HG03095 (cell line): ENCODE data around the gene HES7.
"Not testable (repeated sequence)": the region's sequence is repeated elsewhere in the genome, so short reads cannot be mapped to it uniquely, and the experiment has no call there.

Source experiments
- ATAC-seq: cut with Tn5 transposase; IDR thresholded peaks from one replicate; pipeline ENCODE4 v1.9.1; 2021; ENCODE audit warnings: moderate library complexity; ENCODE audit not compliant: unreplicated experiment

Gene HES7

GRCh38 chr17:8105957-8106398 lies 17.9 kb downstream of the HES7 start:
- ATAC-seq: no peak

GRCh38 chr17:8104911-8105310 lies 19.0 kb downstream of the HES7 start:
- ATAC-seq: no peak

- no peak for ATAC-seq
Observed at GRCh38 chr17:8103549-8103948, 20.4 kb downstream of the HES7 start.

DNA sequence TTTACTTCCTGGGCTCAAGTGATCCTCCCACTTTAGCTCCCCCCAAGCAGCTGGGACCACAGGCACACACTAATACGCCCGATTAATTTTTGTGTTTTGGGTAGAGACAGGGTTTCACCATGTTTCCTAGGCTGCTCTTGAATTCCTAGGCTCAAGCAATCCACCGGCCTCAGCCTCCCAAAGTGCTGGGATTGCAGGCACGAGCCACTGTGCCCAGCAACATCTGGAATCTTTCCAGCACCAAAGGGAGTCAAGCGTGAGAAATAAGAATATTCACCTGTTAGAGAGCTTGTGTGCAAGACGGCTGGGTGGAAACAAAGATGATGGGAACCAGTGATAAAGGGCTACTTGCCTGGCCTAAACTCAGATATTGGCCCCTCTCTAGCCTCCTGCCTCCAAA lies 22.2 kb downstream of the HES7 start:
- ATAC-seq: no peak

GRCh38 chr17:8100763-8101162 lies 23.1 kb downstream of the HES7 start:
- no peak for ATAC-seq

DNA sequence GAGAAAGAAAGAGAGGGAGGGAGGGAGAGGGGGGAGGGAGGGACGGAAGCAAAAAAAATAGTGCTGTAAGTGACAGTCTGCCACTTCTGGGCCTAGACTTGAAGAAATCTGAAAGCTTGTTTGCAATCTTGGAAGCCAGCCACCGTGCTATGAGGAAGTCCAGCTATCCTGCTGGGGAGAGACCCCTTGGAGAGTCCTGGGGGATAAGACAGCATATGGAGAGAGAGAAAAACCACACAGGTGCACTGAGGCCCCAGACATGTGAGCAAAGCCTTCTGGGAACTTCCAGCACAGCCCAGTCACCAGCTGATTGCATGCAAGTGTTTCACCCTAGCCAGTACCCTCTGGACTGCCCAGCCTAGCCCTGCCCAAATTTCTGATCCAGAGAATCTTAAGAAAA lies 23.8 kb downstream of the HES7 start:
- ATAC-seq: no peak

DNA sequence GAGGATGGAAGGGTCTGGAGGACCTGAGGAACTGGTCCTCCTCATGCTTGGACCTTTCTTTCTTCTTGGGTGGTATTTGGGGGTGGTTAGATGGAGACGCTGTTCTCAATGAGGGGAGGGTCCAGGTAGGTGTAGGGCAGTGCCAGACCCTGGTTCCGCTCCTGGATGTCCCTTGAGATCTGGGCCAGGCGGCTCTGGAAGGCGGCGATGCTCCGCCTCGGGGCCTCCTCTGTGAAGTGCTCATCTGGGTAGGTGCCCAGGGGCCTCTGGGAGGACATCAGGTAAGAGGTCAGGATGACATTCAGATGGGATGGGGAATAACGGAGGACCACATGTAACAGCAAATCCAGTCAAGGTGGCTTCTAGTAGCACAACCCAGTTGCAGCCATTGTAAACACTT lies 27.4 kb downstream of the HES7 start:
- no peak for ATAC-seq

GRCh38 chr17:8095361-8095760 lies 28.5 kb downstream of the HES7 start:
- ATAC-seq: no peak

DNA sequence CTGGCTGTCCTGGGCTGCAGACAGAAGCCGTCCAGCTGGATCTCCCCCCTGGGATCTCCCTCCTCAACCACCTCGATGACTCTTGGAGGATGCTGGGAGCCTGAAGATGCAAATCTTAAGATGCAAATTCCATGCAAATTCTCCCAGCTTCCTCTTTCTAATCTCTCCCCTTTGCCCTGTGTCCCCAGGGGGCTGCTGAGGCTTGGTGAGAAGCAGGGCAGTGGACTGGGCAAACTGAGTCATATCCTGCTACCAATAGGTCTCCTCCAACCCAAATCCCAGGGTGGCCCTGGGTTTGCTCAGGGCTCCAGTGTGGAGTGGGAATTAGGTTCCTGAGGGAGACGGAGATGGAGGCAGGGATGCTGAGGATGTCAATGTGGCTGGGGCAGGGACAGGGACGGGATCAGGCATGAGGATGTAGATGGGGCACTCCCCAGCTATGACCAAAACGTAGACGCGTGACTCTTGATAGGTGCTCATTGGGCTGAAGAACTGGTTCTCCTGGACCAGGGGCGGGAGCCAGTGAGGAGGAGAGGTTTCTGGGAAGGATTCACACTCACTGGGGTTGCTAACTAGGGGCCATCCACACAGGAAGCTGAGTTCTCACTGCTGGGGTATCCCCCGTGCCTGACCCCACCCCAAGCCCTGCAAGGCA lies 32.7 kb downstream of the HES7 start:
- no peak for ATAC-seq

DNA sequence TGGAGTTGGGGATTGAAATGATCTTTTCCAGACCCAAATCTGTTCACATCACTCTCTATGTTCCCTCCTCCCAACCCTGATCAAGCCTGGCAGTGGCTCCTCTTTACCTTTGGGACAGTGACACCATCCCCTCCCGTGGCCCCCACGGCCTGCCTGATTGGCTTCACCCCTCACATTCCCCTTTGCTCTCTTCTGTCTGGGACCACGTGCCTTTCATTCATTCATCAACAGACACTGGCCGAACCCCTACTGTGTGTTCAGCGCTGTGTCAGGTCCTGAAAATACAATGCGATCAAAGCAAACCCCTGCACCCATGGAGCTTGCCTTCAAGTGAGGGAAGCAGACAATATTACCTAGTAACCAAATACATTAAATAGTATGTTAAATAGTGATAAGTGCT lies 34.2 kb downstream of the HES7 start:
- ATAC-seq: no peak

GRCh38 chr17:8087952-8088230 lies 36.0 kb downstream of the HES7 start:
- ATAC-seq: no peak

GRCh38 chr17:8087075-8087951 lies 36.6 kb downstream of the HES7 start, which contains the start of gene ALOX12B:
Gene ALOX12B (minus strand): TSS chr17:8087716. CDS start chr17:8087442, 274 bp downstream.
- ATAC-seq: no peak

GRCh38 chr17:8084250-8084649 lies 39.7 kb downstream of the HES7 start:
- no peak for ATAC-seq

DNA sequence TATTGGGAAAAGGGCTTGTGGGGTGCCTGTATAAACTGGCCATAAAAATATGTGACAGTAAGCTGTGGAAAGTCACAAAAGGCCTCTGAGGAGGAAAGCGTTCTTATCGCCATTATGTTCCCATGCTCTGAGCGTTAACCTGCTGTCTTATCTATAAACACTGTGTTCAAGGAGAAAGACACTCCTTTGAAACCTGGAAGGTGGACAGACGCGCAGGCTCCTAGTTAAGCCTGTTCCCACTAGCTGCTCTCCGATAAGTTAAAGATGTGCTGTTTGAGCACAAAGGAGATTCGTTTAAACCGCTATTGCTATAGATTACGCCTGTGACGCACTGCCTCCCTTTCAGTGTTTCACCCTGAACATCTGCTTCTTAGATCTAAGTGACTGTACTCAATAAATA lies 41.6 kb downstream of the HES7 start:
- no peak for ATAC-seq

DNA sequence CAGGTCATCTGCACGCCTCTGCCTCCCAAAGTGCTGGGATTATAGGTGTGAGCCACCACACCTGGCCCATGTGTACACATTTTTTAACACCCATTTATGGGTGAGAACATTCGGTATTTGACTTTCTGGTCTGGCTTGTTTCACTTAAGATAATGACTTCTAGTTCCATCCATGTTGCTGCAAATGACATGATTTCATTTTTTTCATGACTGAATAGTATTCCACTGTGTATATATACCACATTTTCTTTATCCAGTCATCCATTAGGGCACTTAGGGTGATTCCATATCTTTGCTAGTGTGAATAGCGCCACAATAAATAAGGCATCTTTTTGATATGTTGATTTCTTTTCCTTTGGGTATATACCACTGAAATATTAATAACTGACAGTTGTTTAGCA lies 42.0 kb downstream of the HES7 start:
- no peak for ATAC-seq

DNA sequence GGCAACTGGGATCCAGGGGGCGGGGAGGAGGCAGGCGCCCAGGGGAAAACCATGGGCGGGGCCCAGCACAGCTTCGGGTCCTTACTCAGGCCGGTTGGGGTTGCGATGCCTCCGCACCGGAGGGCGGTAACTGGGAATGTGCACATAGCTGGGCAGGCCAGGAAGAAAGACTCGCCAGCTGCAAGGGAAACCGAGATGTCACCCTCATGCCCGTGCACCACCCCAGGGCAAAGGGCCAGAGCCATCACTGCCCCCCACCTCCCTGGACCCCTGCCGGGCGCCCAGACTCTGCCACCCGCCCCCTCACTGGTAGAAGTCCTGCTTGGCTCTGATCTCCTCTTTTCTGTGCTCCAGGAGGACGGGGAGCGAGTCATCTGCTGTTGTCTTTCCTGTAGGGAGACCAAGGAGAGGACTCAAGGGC lies 43.1 kb downstream of the HES7 start:
- ATAC-seq: no peak

GRCh38 chr17:8080208-8080798 lies 43.6 kb downstream of the HES7 start:
- ATAC-seq: no peak

DNA sequence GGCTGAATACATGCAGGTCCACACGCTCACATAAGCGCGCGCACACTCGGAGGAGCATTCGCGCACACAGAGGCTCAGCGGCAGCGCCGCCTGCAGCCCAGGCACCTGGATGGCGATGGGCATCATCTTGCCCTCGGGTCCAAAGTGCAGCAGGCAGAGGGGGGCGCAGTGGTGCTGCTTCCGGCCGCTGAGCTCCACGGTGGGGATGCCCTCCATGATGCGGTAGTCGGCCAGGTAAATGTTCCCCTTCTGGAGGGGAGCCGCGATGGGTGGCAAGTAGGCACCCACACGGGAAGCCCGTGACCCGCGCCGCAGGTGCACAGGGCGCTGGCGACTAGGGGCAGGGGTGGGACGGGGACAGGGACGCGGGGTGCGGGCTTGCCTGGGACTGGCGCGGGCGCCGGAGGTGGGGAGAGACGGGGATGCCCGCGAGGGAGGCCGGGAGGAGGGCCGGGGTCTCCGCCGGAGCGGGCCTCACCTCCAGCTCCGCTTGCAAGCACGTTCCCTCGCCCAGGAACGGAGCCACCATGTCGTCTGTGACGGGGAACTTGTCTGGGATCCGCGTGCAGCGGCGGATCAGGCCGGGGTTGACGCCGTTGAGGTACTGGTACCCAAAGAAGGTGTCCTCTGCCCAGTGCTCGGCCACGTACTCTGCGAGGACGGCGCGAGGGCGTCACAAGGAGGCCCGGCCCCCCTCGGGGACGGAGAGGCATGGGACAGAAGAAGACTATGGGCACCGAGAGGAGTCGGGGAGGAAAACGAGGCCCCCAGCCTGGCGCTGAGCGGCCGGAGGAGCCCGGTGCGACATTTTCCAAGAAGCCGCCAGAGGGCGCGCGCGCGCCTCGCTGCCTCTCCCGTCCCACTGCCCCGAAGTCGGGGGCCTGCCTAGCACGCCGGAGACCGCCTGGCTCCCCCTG lies 44.4 kb downstream of the HES7 start:
- ATAC-seq: no peak

- not testable (repeated sequence) for ATAC-seq
Observed at GRCh38 chr17:8077939-8078338, 46.0 kb downstream of the HES7 start.

DNA sequence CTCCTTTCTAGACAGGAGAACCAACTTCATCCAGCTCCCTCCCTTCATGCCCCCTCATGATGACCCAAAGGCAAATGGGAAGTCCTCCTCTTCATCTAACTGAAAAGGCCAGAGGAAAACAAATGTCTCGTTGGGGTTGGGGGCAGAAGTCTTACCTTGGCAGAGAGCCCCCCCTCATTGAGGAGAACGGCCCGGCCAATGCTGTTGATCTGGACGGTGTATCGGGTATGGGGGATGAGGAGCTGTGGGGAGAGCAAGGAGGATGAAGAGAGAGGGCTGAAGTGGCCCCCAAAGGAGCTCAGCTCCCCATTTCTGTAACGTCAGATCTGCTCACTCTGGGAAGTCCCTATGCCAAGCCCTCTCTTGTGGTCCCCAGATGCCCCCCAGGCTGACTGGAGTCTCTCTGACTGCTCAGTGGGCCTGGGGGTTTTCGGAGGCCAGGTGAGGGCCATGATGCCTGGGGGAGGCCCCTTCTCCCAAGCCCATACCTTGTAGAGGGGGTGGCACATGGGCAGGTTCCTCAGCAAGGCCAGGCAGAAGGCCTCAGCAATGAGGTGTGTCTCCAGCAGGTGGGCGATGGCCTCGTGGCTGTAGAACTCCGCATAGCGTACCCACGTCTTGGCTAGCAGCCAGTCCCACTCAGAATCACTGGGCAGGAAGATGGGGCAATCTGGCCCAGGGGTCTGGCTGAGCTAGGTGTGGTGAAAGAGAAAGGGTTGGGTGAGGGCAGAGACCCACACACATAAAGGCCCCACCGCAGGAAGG lies 47.2 kb downstream of the HES7 start:
- ATAC-seq: no peak
